VCaP (cell line): ENCODE measurements around the gene EAPP.
"Not testable (repeated sequence)": the region's sequence is repeated elsewhere in the genome, so short reads cannot be mapped to it uniquely, and the experiment has no call there.

Experiments
- H3K27ac ChIP-seq: fragments of 450-650 bp; 2 replicates; pipeline ENCODE4 v1.5.1; 2017
- CTCF ChIP-seq: fragments of 450-650 bp; conservative IDR thresholded peaks from 2 replicates; pipeline ENCODE4 v1.5.1; 2017; ENCODE audit warnings: mild to moderate bottlenecking, moderate library complexity

The EAPP gene

DNA sequence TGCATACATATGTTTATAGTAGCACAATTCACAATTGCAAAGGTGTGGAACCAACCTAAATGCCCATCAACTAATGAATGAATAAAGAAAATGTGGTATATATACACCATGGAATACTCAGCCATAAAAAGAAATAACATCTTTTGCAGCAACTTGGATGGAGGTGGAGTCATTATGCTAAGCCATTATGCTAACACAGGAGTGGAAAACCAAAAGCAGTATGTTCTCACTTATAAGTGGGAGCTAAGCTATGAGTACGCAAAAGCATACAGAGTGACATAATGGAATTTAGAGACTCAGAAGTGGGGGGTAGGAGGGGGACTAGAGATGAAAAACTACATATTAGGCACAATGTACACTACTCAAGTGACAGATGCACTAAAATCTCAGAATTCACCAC is 61.2 kb downstream of the EAPP start:
- TF ChIP-seq CTCF = no peak

GRCh38 chr14:34476036-34476435 is 63.5 kb downstream of the EAPP start:
- H3K27ac ChIP-seq = not testable (repeated sequence)

More for the DNA sequence above, 61.2 kb downstream of the EAPP start:
- H3K27ac ChIP-seq = no peak overlapping the region

DNA sequence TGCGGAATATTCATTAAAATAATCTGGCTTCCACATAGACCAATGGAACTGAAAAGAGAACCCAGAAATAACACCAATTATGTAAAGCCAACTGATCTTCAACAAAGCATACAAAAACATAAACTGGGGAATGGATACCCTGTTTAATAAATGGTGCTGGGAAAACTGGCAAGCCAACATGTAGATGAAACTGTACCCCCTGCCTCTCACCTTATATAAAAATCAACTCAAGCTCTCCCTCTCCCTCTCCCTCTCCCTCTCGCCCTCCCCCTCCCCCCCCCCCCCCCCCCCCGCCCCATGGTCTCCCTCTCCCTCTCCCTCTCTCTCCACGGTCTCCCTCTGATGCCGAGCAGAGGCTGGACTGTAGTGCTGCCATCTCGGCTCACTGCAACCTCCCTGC is 64.3 kb downstream of the EAPP start:
- TF ChIP-seq CTCF = no peak
- H3K27ac ChIP-seq = no peak overlapping the region

GRCh38 chr14:34474187-34474679 is 65.3 kb downstream of the EAPP start:
- TF ChIP-seq CTCF = no peak
- no peak overlapping the region for H3K27ac ChIP-seq

GRCh38 chr14:34472706-34473279 is 66.7 kb downstream of the EAPP start:
- no peak for TF ChIP-seq CTCF
- no peak overlapping the region for H3K27ac ChIP-seq

DNA sequence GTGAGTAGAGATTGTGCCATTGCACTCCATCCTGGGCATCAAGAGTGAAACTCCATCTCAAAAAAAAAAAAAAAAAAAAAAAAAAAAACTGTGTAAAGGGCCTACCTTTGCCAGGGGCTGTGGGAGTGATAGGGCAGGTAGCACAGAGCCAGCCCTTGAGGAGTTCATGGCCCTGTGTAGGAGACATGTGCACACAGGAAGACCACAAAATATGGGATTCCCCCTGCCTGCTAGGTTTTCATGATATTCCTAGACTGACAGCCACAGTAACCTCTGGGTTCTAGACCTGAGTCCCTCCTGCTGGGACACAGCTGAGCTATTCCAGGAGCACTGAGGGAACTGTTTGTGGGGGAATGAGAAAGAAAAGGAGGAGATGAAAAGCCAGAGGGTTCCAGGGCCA is 69.2 kb downstream of the EAPP start:
- H3K27ac ChIP-seq = no peak overlapping the region
- TF ChIP-seq CTCF = no peak

DNA sequence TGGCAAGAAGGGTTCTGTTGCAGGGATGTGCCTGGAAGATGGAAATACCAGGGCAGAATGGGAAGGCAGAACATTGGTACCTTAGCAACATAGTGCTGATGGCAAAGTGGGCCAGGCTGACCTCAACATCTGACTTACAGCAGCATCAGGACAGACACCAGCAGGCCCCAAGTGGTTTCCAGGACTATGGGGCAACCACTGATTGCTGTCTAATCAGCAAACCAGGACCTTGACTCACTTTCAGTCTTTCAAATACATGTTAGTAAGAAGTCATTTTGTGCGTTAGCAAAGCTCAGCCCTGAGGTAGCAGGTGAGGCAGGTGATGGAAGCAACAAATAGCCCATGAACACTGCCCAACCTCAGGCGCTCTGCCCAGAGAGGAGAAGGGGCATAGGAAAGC is 72.8 kb downstream of the EAPP start:
- TF ChIP-seq CTCF = no peak
- H3K27ac ChIP-seq = no peak overlapping the region
